ENCODE data around the gene MOSPD2. TPM values are rescaled to one million over a fixed set of nuclear protein-coding genes. Genes with fewer than 3 reads are reported as not detected.
A peak's percentile ranks its signal among the peaks of the same experiment; 100 is the strongest.

Gene MOSPD2
- total and polyA plus RNA-seq, 5 donors from 2014 or later = 5.5 to 10.8 (median 8.6) TPM

- H3K27ac Mint-ChIP-seq = no peak overlapping the region
- Histone ChIP-seq H3K9me3 (ENCODE audit: control insufficient read depth in 2 of 2, low read length in 2 of 2) (no peaks in the 10 kb centered on the region), H3K4me3 (ENCODE audit: low read depth, low read length) (no peak overlapping the region), H3K27ac (ENCODE audit: insufficient read depth, low read length, poor library complexity, severe bottlenecking) (no peak overlapping the region), H3K27me3 (ENCODE audit: control insufficient read depth, insufficient read depth, low read length) (no peaks in the 10 kb centered on the region), H3K4me1 (ENCODE audit: control insufficient read depth, insufficient read depth, low read length, poor library complexity, severe bottlenecking) (no peaks in the 10 kb centered on the region), H3K36me3 (ENCODE audit: control insufficient read depth, insufficient read depth, low read length) (no peaks in the 10 kb centered on the region)
- no peak overlapping the region for H3K4me3 Mint-ChIP-seq
- no peaks in the 10 kb centered on the region for H3K27me3 Mint-ChIP-seq
- peaks cover 0 to 2% (median 0%) of the 10 kb centered on the region in 7 donors for H3K9me3 Mint-ChIP-seq
- H3K36me3 Mint-ChIP-seq = no peaks in the 10 kb centered on the region
- no peak for ATAC-seq (ENCODE audit: low read depth in 2 of 2)
- DNase-seq = no peak
- peaks cover 0 to 9% (median 4%) of the 10 kb centered on the region in 4 donors for H3K4me1 Mint-ChIP-seq
Measured at GRCh38 chrX:14884714-14885113, 11.5 kb downstream of the MOSPD2 start.

GRCh38 chrX:14886252-14886651 lies 13.0 kb downstream of the MOSPD2 start:
- no peaks in the 10 kb centered on the region for H3K9me3 ChIP-seq (ENCODE audit: control insufficient read depth in 2 of 2, low read length in 2 of 2)
- H3K27ac ChIP-seq (ENCODE audit: insufficient read depth, low read length, poor library complexity, severe bottlenecking) = no peak overlapping the region
- no peak for DNase-seq
- no peaks in the 10 kb centered on the region for H3K36me3 ChIP-seq (ENCODE audit: control insufficient read depth, insufficient read depth, low read length)
- peaks cover 0 to 11% (median 4%) of the 10 kb centered on the region in 4 donors for H3K4me1 Mint-ChIP-seq
- H3K4me3 Mint-ChIP-seq = no peak overlapping the region
- H3K27ac Mint-ChIP-seq = no peak overlapping the region
- no peaks in the 10 kb centered on the region for H3K4me1 ChIP-seq (ENCODE audit: control insufficient read depth, insufficient read depth, low read length, poor library complexity, severe bottlenecking)
- no peak for ATAC-seq (ENCODE audit: low read depth in 2 of 2)
- peaks cover 3% of the 10 kb centered on the region for H3K36me3 Mint-ChIP-seq
- H3K9me3 Mint-ChIP-seq = peaks cover 0 to 2% (median 0%) of the 10 kb centered on the region in 7 donors
- H3K4me3 ChIP-seq (ENCODE audit: low read depth, low read length) = no peak overlapping the region
- no peaks in the 10 kb centered on the region for H3K27me3 Mint-ChIP-seq
- H3K27me3 ChIP-seq (ENCODE audit: control insufficient read depth, insufficient read depth, low read length) = no peaks in the 10 kb centered on the region

GRCh38 chrX:14896273-14896672 lies 23.1 kb downstream of the MOSPD2 start:
- H3K4me3 Mint-ChIP-seq = no peak overlapping the region
- no peaks in the 10 kb centered on the region for H3K27me3 ChIP-seq (ENCODE audit: control insufficient read depth, insufficient read depth, low read length)
- peak overlapping the region in 1 of 3 donors; percentile 74 for H3K27ac Mint-ChIP-seq
- H3K36me3 Mint-ChIP-seq = peaks cover 19% of the 10 kb centered on the region
- DNase-seq = no peak
- no peaks in the 10 kb centered on the region for H3K27me3 Mint-ChIP-seq
- no peak overlapping the region for H3K27ac ChIP-seq (ENCODE audit: insufficient read depth, low read length, poor library complexity, severe bottlenecking)
- no peaks in the 10 kb centered on the region for H3K4me1 ChIP-seq (ENCODE audit: control insufficient read depth, insufficient read depth, low read length, poor library complexity, severe bottlenecking)
- no peaks in the 10 kb centered on the region for H3K9me3 Mint-ChIP-seq
- peaks cover 4% of the 10 kb centered on the region for H3K36me3 ChIP-seq (ENCODE audit: control insufficient read depth, insufficient read depth, low read length)
- H3K4me1 Mint-ChIP-seq = peaks cover 0 to 6% (median 0%) of the 10 kb centered on the region in 4 donors
- ATAC-seq (ENCODE audit: low read depth in 2 of 2) = no peak
- H3K4me3 ChIP-seq (ENCODE audit: low read depth, low read length) = no peak overlapping the region
- no peaks in the 10 kb centered on the region for H3K9me3 ChIP-seq (ENCODE audit: control insufficient read depth in 2 of 2, low read length in 2 of 2)

GRCh38 chrX:14897042-14897441 lies 23.8 kb downstream of the MOSPD2 start:
- H3K9me3 ChIP-seq (ENCODE audit: control insufficient read depth in 2 of 2, low read length in 2 of 2) = no peaks in the 10 kb centered on the region

GRCh38 chrX:14899607-14900006 lies 26.4 kb downstream of the MOSPD2 start:
- no peaks in the 10 kb centered on the region for H3K4me1 ChIP-seq (ENCODE audit: control insufficient read depth, insufficient read depth, low read length, poor library complexity, severe bottlenecking)
- ATAC-seq (ENCODE audit: low read depth in 2 of 2) (peak in 1 of 2 donors; percentile 44), DNase-seq (peak in 1 of 3 donors; percentile 19)
- no peak overlapping the region for H3K4me3 Mint-ChIP-seq
- no peak overlapping the region for H3K27ac Mint-ChIP-seq
- peaks cover 0 to 6% (median 0%) of the 10 kb centered on the region in 4 donors for H3K4me1 Mint-ChIP-seq
- no peaks in the 10 kb centered on the region for H3K27me3 ChIP-seq (ENCODE audit: control insufficient read depth, insufficient read depth, low read length)
- H3K36me3 ChIP-seq (ENCODE audit: control insufficient read depth, insufficient read depth, low read length) = peaks cover 18% of the 10 kb centered on the region
- no peak overlapping the region for H3K4me3 ChIP-seq (ENCODE audit: low read depth, low read length)
- H3K36me3 Mint-ChIP-seq = peaks cover 32% of the 10 kb centered on the region
- H3K27ac ChIP-seq (ENCODE audit: insufficient read depth, low read length, poor library complexity, severe bottlenecking) = no peak overlapping the region
- no peaks in the 10 kb centered on the region for H3K27me3 Mint-ChIP-seq
- H3K9me3 ChIP-seq (ENCODE audit: control insufficient read depth in 2 of 2, low read length in 2 of 2) = peaks cover 0 to 3% of the 10 kb centered on the region in 2 experiments
- peaks cover 0 to 3% (median 0%) of the 10 kb centered on the region in 7 donors for H3K9me3 Mint-ChIP-seq

More at GRCh38 chrX:14897042-14897441, 23.8 kb downstream of the MOSPD2 start:
- peaks cover 22% of the 10 kb centered on the region for H3K36me3 Mint-ChIP-seq
- no peaks in the 10 kb centered on the region for H3K27me3 ChIP-seq (ENCODE audit: control insufficient read depth, insufficient read depth, low read length)
- no peaks in the 10 kb centered on the region for H3K4me1 ChIP-seq (ENCODE audit: control insufficient read depth, insufficient read depth, low read length, poor library complexity, severe bottlenecking)
- no peaks in the 10 kb centered on the region for H3K27me3 Mint-ChIP-seq
- H3K27ac ChIP-seq (ENCODE audit: insufficient read depth, low read length, poor library complexity, severe bottlenecking) = no peak overlapping the region
- no peak for DNase-seq
- peaks cover 7% of the 10 kb centered on the region for H3K36me3 ChIP-seq (ENCODE audit: control insufficient read depth, insufficient read depth, low read length)
- no peak for ATAC-seq (ENCODE audit: low read depth in 2 of 2)
- no peaks in the 10 kb centered on the region for H3K9me3 Mint-ChIP-seq
- no peak overlapping the region for H3K4me3 Mint-ChIP-seq
- peaks cover 0 to 6% (median 0%) of the 10 kb centered on the region in 4 donors for H3K4me1 Mint-ChIP-seq
- no peak overlapping the region for H3K4me3 ChIP-seq (ENCODE audit: low read depth, low read length)
- no peak overlapping the region for H3K27ac Mint-ChIP-seq

- Histone ChIP-seq H3K36me3 (ENCODE audit: control insufficient read depth, insufficient read depth, low read length) (peaks cover 18% of the 10 kb centered on the region), H3K4me1 (ENCODE audit: control insufficient read depth, insufficient read depth, low read length, poor library complexity, severe bottlenecking) (no peaks in the 10 kb centered on the region), H3K27ac (ENCODE audit: insufficient read depth, low read length, poor library complexity, severe bottlenecking) (no peak overlapping the region), H3K27me3 (ENCODE audit: control insufficient read depth, insufficient read depth, low read length) (no peaks in the 10 kb centered on the region), H3K9me3 (ENCODE audit: control insufficient read depth in 2 of 2, low read length in 2 of 2) (peaks cover 0 to 5% of the 10 kb centered on the region in 2 experiments), H3K4me3 (ENCODE audit: low read depth, low read length) (no peak overlapping the region)
- Mint-ChIP-seq H3K9me3 (peaks cover 0 to 7% (median 0%) of the 10 kb centered on the region in 7 donors), H3K36me3 (peaks cover 31% of the 10 kb centered on the region), H3K27me3 (no peaks in the 10 kb centered on the region), H3K4me3 (no peak overlapping the region), H3K27ac (no peak overlapping the region), H3K4me1 (peaks cover 0 to 6% (median 0%) of the 10 kb centered on the region in 4 donors)
- DNase-seq (no peak), ATAC-seq (ENCODE audit: low read depth in 2 of 2) (no peak)
Measured at GRCh38 chrX:14902537-14902936, 29.3 kb downstream of the MOSPD2 start.

GRCh38 chrX:14903891-14904290 lies 30.7 kb downstream of the MOSPD2 start:
- no peaks in the 10 kb centered on the region for H3K4me1 ChIP-seq (ENCODE audit: control insufficient read depth, insufficient read depth, low read length, poor library complexity, severe bottlenecking)
- no peak overlapping the region for H3K27ac ChIP-seq (ENCODE audit: insufficient read depth, low read length, poor library complexity, severe bottlenecking)
- H3K27ac Mint-ChIP-seq = no peak overlapping the region
- DNase-seq (no peak), ATAC-seq (ENCODE audit: low read depth in 2 of 2) (no peak)
- H3K4me3 Mint-ChIP-seq = no peak overlapping the region
- H3K9me3 ChIP-seq (ENCODE audit: control insufficient read depth in 2 of 2, low read length in 2 of 2) = peaks cover 0 to 5% of the 10 kb centered on the region in 2 experiments
- peaks cover 16% of the 10 kb centered on the region for H3K36me3 ChIP-seq (ENCODE audit: control insufficient read depth, insufficient read depth, low read length)
- no peaks in the 10 kb centered on the region for H3K27me3 ChIP-seq (ENCODE audit: control insufficient read depth, insufficient read depth, low read length)
- H3K9me3 Mint-ChIP-seq = peaks cover 0 to 7% (median 0%) of the 10 kb centered on the region in 7 donors
- no peaks in the 10 kb centered on the region for H3K27me3 Mint-ChIP-seq
- peaks cover 31% of the 10 kb centered on the region for H3K36me3 Mint-ChIP-seq
- peaks cover 0 to 6% (median 0%) of the 10 kb centered on the region in 4 donors for H3K4me1 Mint-ChIP-seq
- no peak overlapping the region for H3K4me3 ChIP-seq (ENCODE audit: low read depth, low read length)

GRCh38 chrX:14913241-14913640 lies 40.0 kb downstream of the MOSPD2 start:
- DNase-seq (no peak), ATAC-seq (ENCODE audit: low read depth in 2 of 2) (no peak)
- Mint-ChIP-seq H3K27ac (peak overlapping the region in 1 of 3 donors; percentile 27), H3K4me1 (no peaks in the 10 kb centered on the region), H3K36me3 (peaks cover 12% of the 10 kb centered on the region), H3K9me3 (no peaks in the 10 kb centered on the region), H3K27me3 (no peaks in the 10 kb centered on the region), H3K4me3 (no peak overlapping the region)
- Histone ChIP-seq H3K36me3 (ENCODE audit: control insufficient read depth, insufficient read depth, low read length) (peaks cover 46% of the 10 kb centered on the region), H3K27ac (ENCODE audit: insufficient read depth, low read length, poor library complexity, severe bottlenecking) (no peak overlapping the region), H3K4me3 (ENCODE audit: low read depth, low read length) (no peak overlapping the region), H3K4me1 (ENCODE audit: control insufficient read depth, insufficient read depth, low read length, poor library complexity, severe bottlenecking) (no peaks in the 10 kb centered on the region), H3K27me3 (ENCODE audit: control insufficient read depth, insufficient read depth, low read length) (no peaks in the 10 kb centered on the region), H3K9me3 (ENCODE audit: control insufficient read depth in 2 of 2, low read length in 2 of 2) (no peaks in the 10 kb centered on the region)
